ENCODE results near the gene KDM4C. TPM values are rescaled to one million over a fixed set of nuclear protein-coding genes. Genes with fewer than 3 reads are reported as not detected.
A peak's percentile ranks its signal among the peaks of the same experiment; 100 is the strongest.
"Not testable (repeated sequence)": the region's sequence is repeated elsewhere in the genome, so short reads cannot be mapped to it uniquely, and the experiment has no call there.

KDM4C gene
- total RNA-seq, 1 donor, result 50.7 TPM

GRCh38 chr9:6739218-6739617, 18.6 kb upstream of the KDM4C start:
- H3K36me3 ChIP-seq (ENCODE audit: insufficient read depth, low read length), result no peaks in the 10 kb centered on the region
- H3K79me2 ChIP-seq (ENCODE audit: insufficient read depth, low read length), result no peaks in the 10 kb centered on the region
- no peaks in the 10 kb centered on the region for H3K27me3 ChIP-seq (ENCODE audit: insufficient read depth, low read length)
- no peak overlapping the region for H2AFZ ChIP-seq (ENCODE audit: low read length)
- no peak overlapping the region for H3K4me2 ChIP-seq (ENCODE audit: insufficient read depth, low read length)
- H4K20me1 ChIP-seq (ENCODE audit: insufficient read depth, low read length), result no peaks in the 10 kb centered on the region
- no peak overlapping the region for H3K27ac ChIP-seq (ENCODE audit: low read depth, low read length)
- no peaks in the 10 kb centered on the region for H3K4me1 ChIP-seq (ENCODE audit: insufficient read depth, low read length)
- no peaks in the 10 kb centered on the region for H3K9me3 ChIP-seq (ENCODE audit: low read depth, low read length)
- DNase-seq (ENCODE audit: insufficient read length, low spot score, missing footprints), result no peak
- TF ChIP-seq CTCF (IDR thresholded peaks at IDR 0.05; ENCODE audit: extremely low read depth, low read depth, low read length), result peak; percentile 41
- no peak overlapping the region for H3K4me3 ChIP-seq (ENCODE audit: insufficient read depth, low read length)

- not testable (repeated sequence) for H3K36me3 ChIP-seq (ENCODE audit: insufficient read depth, low read length); DNase-seq (ENCODE audit: insufficient read length, low spot score, missing footprints); H3K4me3 ChIP-seq (ENCODE audit: insufficient read depth, low read length); H2AFZ ChIP-seq (ENCODE audit: low read length); H4K20me1 ChIP-seq (ENCODE audit: insufficient read depth, low read length); H3K27ac ChIP-seq (ENCODE audit: low read depth, low read length); H3K9me3 ChIP-seq (ENCODE audit: low read depth, low read length); H3K27me3 ChIP-seq (ENCODE audit: insufficient read depth, low read length); H3K79me2 ChIP-seq (ENCODE audit: insufficient read depth, low read length); H3K4me2 ChIP-seq (ENCODE audit: insufficient read depth, low read length); H3K4me1 ChIP-seq (ENCODE audit: insufficient read depth, low read length)
Observed at GRCh38 chr9:6748861-6749260, 8.9 kb upstream of the KDM4C start.

GRCh38 chr9:6754861-6755260, 2.9 kb upstream of the KDM4C start:
- DNase-seq (ENCODE audit: insufficient read length, low spot score, missing footprints); H3K4me2 ChIP-seq (ENCODE audit: insufficient read depth, low read length); H3K4me3 ChIP-seq (ENCODE audit: insufficient read depth, low read length); H2AFZ ChIP-seq (ENCODE audit: low read length); H3K27me3 ChIP-seq (ENCODE audit: insufficient read depth, low read length); H3K27ac ChIP-seq (ENCODE audit: low read depth, low read length); H4K20me1 ChIP-seq (ENCODE audit: insufficient read depth, low read length); H3K9me3 ChIP-seq (ENCODE audit: low read depth, low read length); H3K36me3 ChIP-seq (ENCODE audit: insufficient read depth, low read length): not testable (repeated sequence)
- peaks cover 10% of the 10 kb centered on the region for H3K4me1 ChIP-seq (ENCODE audit: insufficient read depth, low read length)
- peaks cover 17% of the 10 kb centered on the region for H3K79me2 ChIP-seq (ENCODE audit: insufficient read depth, low read length)

GRCh38 chr9:6757132-6757455, 679 bp upstream of the KDM4C start:
- Histone ChIP-seq H3K4me1 (ENCODE audit: insufficient read depth, low read length) (peaks cover 14% of the 10 kb centered on the region), H3K4me2 (ENCODE audit: insufficient read depth, low read length) (peak overlapping the region; percentile 92), H3K36me3 (ENCODE audit: insufficient read depth, low read length) (no peaks in the 10 kb centered on the region), H3K4me3 (ENCODE audit: insufficient read depth, low read length) (peak overlapping the region; percentile 99), H3K27me3 (ENCODE audit: insufficient read depth, low read length) (no peaks in the 10 kb centered on the region), H2AFZ (ENCODE audit: low read length) (peak overlapping the region; percentile 99), H3K79me2 (ENCODE audit: insufficient read depth, low read length) (peaks cover 36% of the 10 kb centered on the region), H3K9me3 (ENCODE audit: low read depth, low read length) (no peaks in the 10 kb centered on the region), H4K20me1 (ENCODE audit: insufficient read depth, low read length) (peaks cover 17% of the 10 kb centered on the region), H3K27ac (ENCODE audit: low read depth, low read length) (peak overlapping the region; percentile 98)
- TF ChIP-seq CTCF (IDR thresholded peaks at IDR 0.05; ENCODE audit: extremely low read depth, low read depth, low read length), result no peak
- DNase-seq (ENCODE audit: insufficient read length, low spot score, missing footprints), result no peak

GRCh38 chr9:6758248-6758497, 400 bp downstream of the KDM4C start:
- peak overlapping the region; percentile 92 for H3K4me2 ChIP-seq (ENCODE audit: insufficient read depth, low read length)
- no peaks in the 10 kb centered on the region for H3K27me3 ChIP-seq (ENCODE audit: insufficient read depth, low read length)
- no peaks in the 10 kb centered on the region for H3K9me3 ChIP-seq (ENCODE audit: low read depth, low read length)
- H3K36me3 ChIP-seq (ENCODE audit: insufficient read depth, low read length), result no peaks in the 10 kb centered on the region
- H3K27ac ChIP-seq (ENCODE audit: low read depth, low read length), result peak overlapping the region; percentile 98
- H4K20me1 ChIP-seq (ENCODE audit: insufficient read depth, low read length), result peaks cover 19% of the 10 kb centered on the region
- H3K4me3 ChIP-seq (ENCODE audit: insufficient read depth, low read length), result peak overlapping the region; percentile 99
- peaks cover 45% of the 10 kb centered on the region for H3K79me2 ChIP-seq (ENCODE audit: insufficient read depth, low read length)
- H2AFZ ChIP-seq (ENCODE audit: low read length), result peak overlapping the region; percentile 87
- DNase-seq (ENCODE audit: insufficient read length, low spot score, missing footprints), result peak; percentile 84
- TF ChIP-seq CTCF (IDR thresholded peaks at IDR 0.05; ENCODE audit: extremely low read depth, low read depth, low read length), result no peak
- H3K4me1 ChIP-seq (ENCODE audit: insufficient read depth, low read length), result peaks cover 14% of the 10 kb centered on the region

Data from osteoblast (primary cell).